ENCODE measurements around the gene PRSS2. TPM values are rescaled to one million over a fixed set of nuclear protein-coding genes. Genes with fewer than 3 reads are reported as not detected.

Gene PRSS2
- total and polyA plus RNA-seq, 9 of the 15 experiments (the other 6 are each of a cell fraction or from before 2014, with no cell fraction given) = 1.3 to 23.9 (median 3.8) TPM

- TF ChIP-seq, protein P1, sequence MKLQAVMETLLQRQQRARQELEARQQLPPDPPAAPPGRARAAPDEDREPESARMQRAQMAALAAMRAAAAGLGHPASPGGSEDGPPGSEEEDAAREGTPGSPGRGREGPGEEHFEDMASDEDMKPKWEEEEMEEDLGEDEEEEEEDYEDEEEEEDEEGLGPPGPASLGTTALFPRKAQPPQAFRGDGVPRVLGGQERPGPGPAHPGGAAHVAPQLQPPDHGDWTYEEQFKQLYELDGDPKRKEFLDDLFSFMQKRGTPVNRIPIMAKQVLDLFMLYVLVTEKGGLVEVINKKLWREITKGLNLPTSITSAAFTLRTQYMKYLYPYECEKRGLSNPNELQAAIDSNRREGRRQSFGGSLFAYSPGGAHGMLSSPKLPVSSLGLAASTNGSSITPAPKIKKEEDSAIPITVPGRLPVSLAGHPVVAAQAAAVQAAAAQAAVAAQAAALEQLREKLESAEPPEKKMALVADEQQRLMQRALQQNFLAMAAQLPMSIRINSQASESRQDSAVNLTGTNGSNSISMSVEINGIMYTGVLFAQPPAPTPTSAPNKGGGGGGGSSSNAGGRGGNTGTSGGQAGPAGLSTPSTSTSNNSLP (IDR thresholded peaks at IDR 0.05; ENCODE audit: borderline replicate concordance, low read depth, low read length) = no peak
- TF ChIP-seq ETV1 (tag; conservative IDR thresholded peaks at IDR 0.05; ENCODE audit: low read depth) = no peak
- TF ChIP-seq ZNF707 (CRISPR knock-in tag; conservative IDR thresholded peaks at IDR 0.05) = no peak
- no peak for TF ChIP-seq SAP30 (IDR thresholded peaks at IDR 0.05; ENCODE audit: borderline replicate concordance, insufficient read depth, low read depth, low read length, poor library complexity, severe bottlenecking)
- TF ChIP-seq MYBL2 (IDR thresholded peaks at IDR 0.05; ENCODE audit: low read depth) = no peak
- TF ChIP-seq MYBL2 (CRISPR knock-in tag; IDR thresholded peaks at IDR 0.05; ENCODE audit: borderline replicate concordance) = no peak
- 0 out of 4 replicates have a peak, but pooled peaks of 1 of the 2 experiments have one; percentile 14 for TF ChIP-seq FOXA3 (CRISPR knock-in tag; conservative IDR thresholded peaks at IDR 0.05 in 1 of 2, IDR thresholded peaks at IDR 0.05 in 1 of 2)
- TF ChIP-seq C11orf30 (IDR thresholded peaks at IDR 0.05; ENCODE audit: low read depth) = no peak
- 0 out of 2 replicates have a peak, but pooled peaks have one; percentile 15 for TF ChIP-seq DMBX1 (CRISPR knock-in tag; IDR thresholded peaks at IDR 0.05; ENCODE audit: borderline replicate concordance)
- no peak for TF ChIP-seq ZNF280B (CRISPR knock-in tag; IDR thresholded peaks at IDR 0.05)
- TF ChIP-seq BCL6 (CRISPR knock-in tag; IDR thresholded peaks at IDR 0.05) = no peak
- no peak for TF ChIP-seq ELF4 (CRISPR knock-in tag; IDR thresholded peaks at IDR 0.05)
- TF ChIP-seq BHLHE40 (IDR thresholded peaks at IDR 0.05; ENCODE audit: low read length) = peak; percentile 23; the same call in 1 of the 2 replicates
- no peak for TF ChIP-seq ZSCAN29 (IDR thresholded peaks at IDR 0.05)
- no peak for TF ChIP-seq MED1 (CRISPR knock-in tag; IDR thresholded peaks at IDR 0.05; ENCODE audit: borderline replicate concordance)
- TF ChIP-seq MAFG (tag; conservative IDR thresholded peaks at IDR 0.05) = no peak
- no peak for TF ChIP-seq ZNF197 (CRISPR knock-in tag; IDR thresholded peaks at IDR 0.05; ENCODE audit: low read depth)
- no peak for TF ChIP-seq ARID2 (IDR thresholded peaks at IDR 0.05)
- TF ChIP-seq, protein P2, sequence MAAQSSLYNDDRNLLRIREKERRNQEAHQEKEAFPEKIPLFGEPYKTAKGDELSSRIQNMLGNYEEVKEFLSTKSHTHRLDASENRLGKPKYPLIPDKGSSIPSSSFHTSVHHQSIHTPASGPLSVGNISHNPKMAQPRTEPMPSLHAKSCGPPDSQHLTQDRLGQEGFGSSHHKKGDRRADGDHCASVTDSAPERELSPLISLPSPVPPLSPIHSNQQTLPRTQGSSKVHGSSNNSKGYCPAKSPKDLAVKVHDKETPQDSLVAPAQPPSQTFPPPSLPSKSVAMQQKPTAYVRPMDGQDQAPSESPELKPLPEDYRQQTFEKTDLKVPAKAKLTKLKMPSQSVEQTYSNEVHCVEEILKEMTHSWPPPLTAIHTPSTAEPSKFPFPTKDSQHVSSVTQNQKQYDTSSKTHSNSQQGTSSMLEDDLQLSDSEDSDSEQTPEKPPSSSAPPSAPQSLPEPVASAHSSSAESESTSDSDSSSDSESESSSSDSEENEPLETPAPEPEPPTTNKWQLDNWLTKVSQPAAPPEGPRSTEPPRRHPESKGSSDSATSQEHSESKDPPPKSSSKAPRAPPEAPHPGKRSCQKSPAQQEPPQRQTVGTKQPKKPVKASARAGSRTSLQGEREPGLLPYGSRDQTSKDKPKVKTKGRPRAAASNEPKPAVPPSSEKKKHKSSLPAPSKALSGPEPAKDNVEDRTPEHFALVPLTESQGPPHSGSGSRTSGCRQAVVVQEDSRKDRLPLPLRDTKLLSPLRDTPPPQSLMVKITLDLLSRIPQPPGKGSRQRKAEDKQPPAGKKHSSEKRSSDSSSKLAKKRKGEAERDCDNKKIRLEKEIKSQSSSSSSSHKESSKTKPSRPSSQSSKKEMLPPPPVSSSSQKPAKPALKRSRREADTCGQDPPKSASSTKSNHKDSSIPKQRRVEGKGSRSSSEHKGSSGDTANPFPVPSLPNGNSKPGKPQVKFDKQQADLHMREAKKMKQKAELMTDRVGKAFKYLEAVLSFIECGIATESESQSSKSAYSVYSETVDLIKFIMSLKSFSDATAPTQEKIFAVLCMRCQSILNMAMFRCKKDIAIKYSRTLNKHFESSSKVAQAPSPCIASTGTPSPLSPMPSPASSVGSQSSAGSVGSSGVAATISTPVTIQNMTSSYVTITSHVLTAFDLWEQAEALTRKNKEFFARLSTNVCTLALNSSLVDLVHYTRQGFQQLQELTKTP (IDR thresholded peaks at IDR 0.05; ENCODE audit: low read depth in 1 of 2, partially characterized antibody in 2 of 2) = no peak
- TF ChIP-seq LARP7 (IDR thresholded peaks at IDR 0.05) = no peak
- peak; percentile 75 for TF ChIP-seq EGR1 (conservative IDR thresholded peaks at IDR 0.05)
These were observed 38.2 kb downstream of the PRSS2 start (continued) for GRCh38 chr7:142808802-142809583.

Measured in K562 (cell line).